WTC11 (cell line): ENCODE measurements around the gene ANKRD13C. TPM values are rescaled to one million over a fixed set of nuclear protein-coding genes. Genes with fewer than 3 reads are reported as not detected.

ENCODE experiments used
- ATAC-seq: fragments of 200-7000 bp; cut with Tn5 transposase; 2 replicates; pipeline ENCODE4 v1.10.0; 2021; ENCODE audit warnings: mild to moderate bottlenecking, moderate library complexity
- CTCF ChIA-PET: fragments of 300-600 bp; sonication (Branson Sonifier 250); formaldehyde crosslinking; loops from one replicate; lab custom pipeline; 2021; ENCODE audit warnings: antibody characterized with exemption; lab: Charles Lee
- POLR2A ChIA-PET: fragments of 350-600 bp; sonication (Branson Sonifier 250); formaldehyde crosslinking; loops from one replicate; lab custom pipeline; 2021; ENCODE audit warnings: antibody characterized with exemption; lab: Charles Lee
- DNase-seq: peaks from one replicate; pipeline ENCODE4 v3.0.0; 2021; ENCODE audit warnings: low spot score
- H3K27ac Mint-ChIP-seq: 2 replicates; pipeline ENCODE4 v1.8.0; 2021; ENCODE audit warnings: mixed read lengths
- H3K27me3 Mint-ChIP-seq: 2 replicates; pipeline ENCODE4 v1.8.0; 2021; ENCODE audit warnings: low read depth, mild to moderate bottlenecking, moderate library complexity, mixed read lengths
- H3K36me3 Mint-ChIP-seq: 2 replicates; pipeline ENCODE4 v1.8.0; 2021; ENCODE audit warnings: mixed read lengths
- H3K4me1 Mint-ChIP-seq: 2 replicates; pipeline ENCODE4 v1.8.0; 2022; ENCODE audit warnings: mixed read lengths
- H3K4me3 Mint-ChIP-seq: 2 replicates; pipeline ENCODE4 v1.8.0; 2021; ENCODE audit warnings: mild to moderate bottlenecking, moderate library complexity, mixed read lengths
- H3K9me3 Mint-ChIP-seq: 2 replicates; pipeline ENCODE4 v1.8.0; 2021; ENCODE audit warnings: mixed read lengths
- E2F5 ChIP-seq: sonication (generic); formaldehyde crosslinking; IDR thresholded peaks from 2 replicates; pipeline ENCODE4 v1.8.1; 2022; ENCODE audit warnings: mild to moderate bottlenecking, moderate library complexity, missing genetic modification reagents
- ESRRA ChIP-seq: sonication (generic); formaldehyde crosslinking; IDR thresholded peaks from 2 replicates; pipeline ENCODE4 v1.8.1; 2022; ENCODE audit warnings: mild to moderate bottlenecking, missing genetic modification reagents, borderline replicate concordance
- FOXK1 ChIP-seq: sonication (generic); formaldehyde crosslinking; IDR thresholded peaks from 2 replicates; pipeline ENCODE4 v1.8.0; 2022; ENCODE audit warnings: mild to moderate bottlenecking, moderate library complexity, missing genetic modification reagents
- JAZF1 ChIP-seq: fragments of 250-450 bp; sonication (Bioruptor Pico); IDR thresholded peaks from 2 replicates; pipeline ENCODE4 v1.9.0; 2021; ENCODE audit warnings: moderate library complexity, mild to moderate bottlenecking, inconsistent platforms
- MXD4 ChIP-seq: fragments of 250-450 bp; sonication (Bioruptor Pico); IDR thresholded peaks from 2 replicates; pipeline ENCODE4 v1.8.0; 2021; ENCODE audit warnings: mild to moderate bottlenecking, moderate library complexity, borderline replicate concordance
- NR3C1 ChIP-seq: sonication (generic); formaldehyde crosslinking; conservative IDR thresholded peaks from 2 replicates; pipeline ENCODE4 v1.8.1; 2023; ENCODE audit warnings: low read depth, mild to moderate bottlenecking, missing genetic modification reagents
- TEAD1 ChIP-seq: sonication (generic); formaldehyde crosslinking; IDR thresholded peaks from 2 replicates; pipeline ENCODE4 v1.8.0; 2022; ENCODE audit warnings: mild to moderate bottlenecking, missing genetic modification reagents
- TP53 ChIP-seq: sonication (generic); formaldehyde crosslinking; IDR thresholded peaks from 2 replicates; pipeline ENCODE4 v1.8.1; 2023; ENCODE audit warnings: mild to moderate bottlenecking, missing genetic modification reagents
- USF1 ChIP-seq: sonication (generic); formaldehyde crosslinking; IDR thresholded peaks from 2 replicates; pipeline ENCODE4 v1.8.0; 2022; ENCODE audit warnings: mild to moderate bottlenecking, missing genetic modification reagents
- ZBTB21 ChIP-seq: sonication (generic); formaldehyde crosslinking; IDR thresholded peaks from 2 replicates; pipeline ENCODE4 v1.8.1; 2023; ENCODE audit warnings: mild to moderate bottlenecking, missing genetic modification reagents, borderline replicate concordance
- ZNF219 ChIP-seq: sonication (generic); formaldehyde crosslinking; IDR thresholded peaks from 2 replicates; pipeline ENCODE4 v1.8.0; 2023; ENCODE audit warnings: missing genetic modification reagents, mild to moderate bottlenecking, borderline replicate concordance
- ZSCAN18 ChIP-seq: fragments of 250-450 bp; sonication (Bioruptor Pico); IDR thresholded peaks from 2 replicates; pipeline ENCODE4 v2.1.2; 2022; ENCODE audit warnings: mild to moderate bottlenecking, moderate library complexity
- total RNA-seq: library from RNA; stranded (reverse); gene quantifications from 3 replicates; pipeline ENCODE4 v1.2.3, GENCODE V29; 2021
- TF ChIP-seq, protein P1 (sequence below): fragments of 250-450 bp; sonication (Bioruptor Pico); IDR thresholded peaks from 2 replicates; pipeline ENCODE4 v1.9.0; 2021; ENCODE audit warnings: moderate library complexity, mild to moderate bottlenecking, inconsistent platforms, borderline replicate concordance
- TF ChIP-seq, protein P2 (sequence below): sonication (generic); formaldehyde crosslinking; IDR thresholded peaks from 2 replicates; pipeline ENCODE4 v1.8.1; 2023; ENCODE audit warnings: mild to moderate bottlenecking, missing genetic modification reagents
- TF ChIP-seq, protein P3 (sequence below): sonication (generic); formaldehyde crosslinking; IDR thresholded peaks from 2 replicates; pipeline ENCODE4 v1.8.0; 2023; ENCODE audit warnings: missing genetic modification reagents, mild to moderate bottlenecking, borderline replicate concordance

ANKRD13C gene
- total RNA-seq, 1 experiment from 2014 or later, result 22.5 TPM

GRCh38 chr1:70364439-70364838, 9.9 kb upstream of the ANKRD13C start:
- no peak for ATAC-seq
- TF ChIP-seq, protein P1, sequence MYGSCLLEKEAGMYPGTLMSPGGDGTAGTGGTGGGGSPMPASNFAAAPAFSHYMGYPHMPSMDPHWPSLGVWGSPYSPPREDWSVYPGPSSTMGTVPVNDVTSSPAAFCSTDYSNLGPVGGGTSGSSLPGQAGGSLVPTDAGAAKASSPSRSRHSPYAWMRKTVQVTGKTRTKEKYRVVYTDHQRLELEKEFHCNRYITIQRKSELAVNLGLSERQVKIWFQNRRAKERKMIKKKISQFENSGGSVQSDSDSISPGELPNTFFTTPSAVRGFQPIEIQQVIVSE (CRISPR knock-in tag), result no peak
- TF ChIP-seq ZBTB21 (CRISPR knock-in tag), result no peak
- TF ChIP-seq MXD4 (CRISPR knock-in tag), result no peak
- TF ChIP-seq, protein P2, sequence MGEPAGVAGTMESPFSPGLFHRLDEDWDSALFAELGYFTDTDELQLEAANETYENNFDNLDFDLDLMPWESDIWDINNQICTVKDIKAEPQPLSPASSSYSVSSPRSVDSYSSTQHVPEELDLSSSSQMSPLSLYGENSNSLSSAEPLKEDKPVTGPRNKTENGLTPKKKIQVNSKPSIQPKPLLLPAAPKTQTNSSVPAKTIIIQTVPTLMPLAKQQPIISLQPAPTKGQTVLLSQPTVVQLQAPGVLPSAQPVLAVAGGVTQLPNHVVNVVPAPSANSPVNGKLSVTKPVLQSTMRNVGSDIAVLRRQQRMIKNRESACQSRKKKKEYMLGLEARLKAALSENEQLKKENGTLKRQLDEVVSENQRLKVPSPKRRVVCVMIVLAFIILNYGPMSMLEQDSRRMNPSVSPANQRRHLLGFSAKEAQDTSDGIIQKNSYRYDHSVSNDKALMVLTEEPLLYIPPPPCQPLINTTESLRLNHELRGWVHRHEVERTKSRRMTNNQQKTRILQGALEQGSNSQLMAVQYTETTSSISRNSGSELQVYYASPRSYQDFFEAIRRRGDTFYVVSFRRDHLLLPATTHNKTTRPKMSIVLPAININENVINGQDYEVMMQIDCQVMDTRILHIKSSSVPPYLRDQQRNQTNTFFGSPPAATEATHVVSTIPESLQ (CRISPR knock-in tag), result no peak
- TF ChIP-seq NR3C1 (CRISPR knock-in tag), result no peak
- TF ChIP-seq ZNF219 (CRISPR knock-in tag), result no peak
- TF ChIP-seq JAZF1, result no peak
- TF ChIP-seq, protein P3, sequence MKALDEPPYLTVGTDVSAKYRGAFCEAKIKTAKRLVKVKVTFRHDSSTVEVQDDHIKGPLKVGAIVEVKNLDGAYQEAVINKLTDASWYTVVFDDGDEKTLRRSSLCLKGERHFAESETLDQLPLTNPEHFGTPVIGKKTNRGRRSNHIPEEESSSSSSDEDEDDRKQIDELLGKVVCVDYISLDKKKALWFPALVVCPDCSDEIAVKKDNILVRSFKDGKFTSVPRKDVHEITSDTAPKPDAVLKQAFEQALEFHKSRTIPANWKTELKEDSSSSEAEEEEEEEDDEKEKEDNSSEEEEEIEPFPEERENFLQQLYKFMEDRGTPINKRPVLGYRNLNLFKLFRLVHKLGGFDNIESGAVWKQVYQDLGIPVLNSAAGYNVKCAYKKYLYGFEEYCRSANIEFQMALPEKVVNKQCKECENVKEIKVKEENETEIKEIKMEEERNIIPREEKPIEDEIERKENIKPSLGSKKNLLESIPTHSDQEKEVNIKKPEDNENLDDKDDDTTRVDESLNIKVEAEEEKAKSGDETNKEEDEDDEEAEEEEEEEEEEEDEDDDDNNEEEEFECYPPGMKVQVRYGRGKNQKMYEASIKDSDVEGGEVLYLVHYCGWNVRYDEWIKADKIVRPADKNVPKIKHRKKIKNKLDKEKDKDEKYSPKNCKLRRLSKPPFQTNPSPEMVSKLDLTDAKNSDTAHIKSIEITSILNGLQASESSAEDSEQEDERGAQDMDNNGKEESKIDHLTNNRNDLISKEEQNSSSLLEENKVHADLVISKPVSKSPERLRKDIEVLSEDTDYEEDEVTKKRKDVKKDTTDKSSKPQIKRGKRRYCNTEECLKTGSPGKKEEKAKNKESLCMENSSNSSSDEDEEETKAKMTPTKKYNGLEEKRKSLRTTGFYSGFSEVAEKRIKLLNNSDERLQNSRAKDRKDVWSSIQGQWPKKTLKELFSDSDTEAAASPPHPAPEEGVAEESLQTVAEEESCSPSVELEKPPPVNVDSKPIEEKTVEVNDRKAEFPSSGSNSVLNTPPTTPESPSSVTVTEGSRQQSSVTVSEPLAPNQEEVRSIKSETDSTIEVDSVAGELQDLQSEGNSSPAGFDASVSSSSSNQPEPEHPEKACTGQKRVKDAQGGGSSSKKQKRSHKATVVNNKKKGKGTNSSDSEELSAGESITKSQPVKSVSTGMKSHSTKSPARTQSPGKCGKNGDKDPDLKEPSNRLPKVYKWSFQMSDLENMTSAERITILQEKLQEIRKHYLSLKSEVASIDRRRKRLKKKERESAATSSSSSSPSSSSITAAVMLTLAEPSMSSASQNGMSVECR (CRISPR knock-in tag), result no peak
- no peak for TF ChIP-seq FOXK1
- no peak for TF ChIP-seq TP53
- TF ChIP-seq USF1 (CRISPR knock-in tag), result no peak
- no peak for TF ChIP-seq ESRRA (CRISPR knock-in tag)
- no peak for TF ChIP-seq TEAD1 (CRISPR knock-in tag)
- TF ChIP-seq E2F5 (CRISPR knock-in tag), result no peak
- no peak for TF ChIP-seq ZSCAN18 (CRISPR knock-in tag)
- Mint-ChIP-seq H3K27ac (no peak overlapping the region), H3K9me3 (no peaks in the 10 kb centered on the region), H3K4me3 (no peak overlapping the region), H3K27me3 (no peaks in the 10 kb centered on the region), H3K4me1 (peaks cover 19% of the 10 kb centered on the region), H3K36me3 (peaks cover 3% of the 10 kb centered on the region; the same call in 1 of the 2 replicates)
- ChIA-PET CTCF (no interaction called here), POLR2A (no interaction called here)
- DNase-seq, result no peak
